Adipocyte (in vitro differentiated cells): ENCODE measurements around the gene CENPT.
"Not testable (repeated sequence)": the region's sequence is repeated elsewhere in the genome, so short reads cannot be mapped to it uniquely, and the experiment has no call there.

Experiments
- DNase-seq: peaks from one replicate; pipeline ENCODE4 v3.0.0-alpha.2; 2015; ENCODE audit warnings: low read depth
- H3K27me3 ChIP-seq: replicated peaks from 2 replicates; pipeline ENCODE4 v1.7.0; 2013; ENCODE audit warnings: mild to moderate bottlenecking, low read length, moderate library complexity; ENCODE audit not compliant: control insufficient read depth, insufficient read depth
- H3K36me3 ChIP-seq: 2 replicates; pipeline ENCODE4 v1.7.0; 2013; ENCODE audit warnings: low read length, mild to moderate bottlenecking, moderate library complexity; ENCODE audit not compliant: control insufficient read depth, insufficient read depth, severe bottlenecking
- H3K4me1 ChIP-seq: 2 replicates; pipeline ENCODE4 v1.7.0; 2013; ENCODE audit warnings: mild to moderate bottlenecking, low read length, moderate library complexity; ENCODE audit not compliant: control insufficient read depth, insufficient read depth
- H3K4me3 ChIP-seq: 2 replicates; pipeline ENCODE4 v1.7.0; 2013; ENCODE audit warnings: mild to moderate bottlenecking, low read length, moderate library complexity
- H3K9ac ChIP-seq: 2 replicates; pipeline ENCODE4 v1.7.0; 2013; ENCODE audit warnings: mild to moderate bottlenecking, low read length, moderate library complexity
- H3K9me3 ChIP-seq: 2 replicates; pipeline ENCODE4 v1.7.0; 2013; ENCODE audit warnings: mild to moderate bottlenecking, low read length, moderate library complexity; ENCODE audit not compliant: control insufficient read depth

The CENPT gene

DNA sequence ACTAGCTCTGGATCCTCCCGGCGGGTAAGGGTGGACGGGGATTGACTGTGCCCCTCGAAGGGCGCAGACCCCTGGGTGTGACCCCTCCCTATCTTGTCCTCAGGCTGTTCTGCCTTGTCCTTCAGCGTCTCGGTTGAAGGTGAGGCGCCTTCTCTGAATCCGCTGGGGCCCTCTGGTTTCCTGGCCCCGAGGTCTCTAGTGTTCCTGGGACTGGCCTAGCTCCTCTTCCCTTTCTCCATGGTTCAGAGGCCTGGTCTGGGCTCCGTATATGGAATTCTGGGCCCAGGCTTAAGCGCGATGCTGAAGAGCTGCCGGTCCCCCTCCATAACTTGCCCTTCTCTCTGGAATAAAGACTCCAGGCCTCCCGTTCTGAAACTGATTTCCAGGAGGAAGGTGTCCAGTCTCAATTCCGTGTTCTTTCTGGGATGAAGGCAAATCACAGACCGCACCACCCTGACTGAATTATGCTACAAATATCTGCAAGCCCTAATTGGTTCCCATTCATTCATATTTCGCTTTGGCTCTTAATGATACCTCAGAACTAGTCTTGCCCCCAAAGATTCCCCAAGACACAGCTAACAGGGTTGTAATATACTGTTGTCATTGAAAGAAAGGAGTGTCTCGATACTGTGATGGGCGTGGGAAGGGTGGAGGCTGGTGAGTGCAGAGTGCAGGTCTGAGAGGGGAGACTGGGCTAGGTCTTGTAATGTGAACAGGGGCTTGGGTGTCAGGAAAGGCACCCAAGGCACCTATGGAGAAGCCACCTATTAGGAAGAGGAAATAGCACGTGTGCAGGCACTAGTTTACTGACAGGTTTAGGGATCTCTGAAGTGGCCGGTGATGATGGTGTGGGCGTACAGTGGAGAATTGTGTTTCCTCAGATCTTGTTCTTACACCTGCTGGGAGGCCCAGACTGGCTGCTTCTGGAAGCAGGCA lies 26.2 kb upstream of the CENPT start:
- peak; percentile 50 for DNase-seq
- Histone ChIP-seq H3K9ac (peak overlapping the region; percentile 95), H3K4me3 (peak overlapping the region; percentile 95), H3K4me1 (peaks cover 17% of the 10 kb centered on the region), H3K27me3 (no peaks in the 10 kb centered on the region), H3K9me3 (no peaks in the 10 kb centered on the region), H3K36me3 (peaks cover 49% of the 10 kb centered on the region)

DNA sequence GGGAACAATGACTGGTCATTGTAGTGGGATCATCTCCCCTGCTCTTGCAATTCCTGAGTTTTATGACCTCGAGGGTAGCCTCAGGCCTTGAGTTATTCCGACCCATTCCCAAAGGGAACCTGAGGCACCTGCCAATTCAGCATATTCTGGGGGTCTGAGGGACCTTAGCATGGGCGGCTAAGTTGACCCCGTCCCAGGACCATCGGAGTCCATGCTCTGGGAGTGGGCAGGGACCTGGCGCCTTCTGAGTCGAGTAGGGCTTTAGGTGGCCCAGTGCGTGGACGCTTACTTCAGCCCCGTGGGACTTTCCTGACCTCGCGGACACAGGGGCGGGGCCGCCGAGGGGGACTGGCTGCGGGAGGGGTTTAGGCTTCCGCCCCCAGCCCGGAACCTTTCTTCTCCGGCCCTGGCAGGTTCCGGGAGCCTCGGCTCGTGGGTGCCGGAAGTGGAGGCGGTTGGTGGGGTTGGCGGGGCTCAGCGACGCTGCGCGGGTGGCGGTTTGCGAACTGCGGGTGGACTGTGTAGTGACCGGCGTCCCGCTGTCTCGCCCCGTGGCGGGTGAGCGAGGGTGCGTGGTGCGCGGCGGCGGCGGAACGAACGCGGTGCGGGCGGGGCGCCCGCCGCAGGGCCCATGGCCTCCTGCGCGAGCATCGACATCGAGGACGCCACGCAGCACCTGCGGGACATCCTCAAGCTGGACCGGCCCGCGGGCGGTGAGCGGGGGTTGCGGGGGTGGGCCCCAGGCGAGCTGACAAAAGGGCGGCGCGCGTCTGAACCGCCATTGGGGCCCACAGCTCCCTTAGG lies 25.3 kb upstream of the CENPT start, which contains the start of gene EDC4:
TSS of gene EDC4 (plus strand) at position 422 of the 804 bp plus-strand sequence. CDS start at position 632, 210 bp downstream.
- H3K9me3 ChIP-seq, result no peaks in the 10 kb centered on the region
- H3K27me3 ChIP-seq, result no peaks in the 10 kb centered on the region
- H3K4me3 ChIP-seq, result peak within 1 kb of the TSS; percentile 95
- peak; percentile 92 for DNase-seq
- peak within 1 kb of the TSS; percentile 95 for H3K9ac ChIP-seq
- peaks cover 49% of the 10 kb centered on the region for H3K36me3 ChIP-seq
- peaks cover 21% of the 10 kb centered on the region for H3K4me1 ChIP-seq

DNA sequence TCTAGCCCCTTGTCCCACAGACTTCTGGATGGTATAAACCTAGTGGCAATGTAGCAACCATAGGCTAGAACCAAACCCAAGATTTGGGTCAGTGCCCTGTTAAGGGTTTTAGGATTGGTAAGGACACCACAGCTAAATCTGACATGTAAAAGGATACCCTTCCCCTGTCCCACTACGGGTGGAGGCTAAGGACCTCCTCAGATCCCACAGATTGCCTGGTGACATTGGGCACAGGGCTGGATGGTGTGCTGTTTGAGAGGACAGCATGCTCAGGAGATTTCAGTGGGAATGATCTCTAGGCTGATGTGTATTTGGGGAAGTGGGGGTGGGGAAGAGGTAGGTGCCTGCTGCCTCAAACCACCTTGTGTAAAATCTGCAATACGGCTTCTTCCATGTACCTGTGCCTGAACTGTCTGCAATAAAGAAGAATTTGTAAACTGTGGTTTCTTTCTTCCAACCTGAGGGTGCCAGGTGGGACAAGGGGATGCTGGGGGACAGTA lies 24.7 kb upstream of the CENPT start:
- peak overlapping the region; percentile 95 for H3K4me3 ChIP-seq
- no peaks in the 10 kb centered on the region for H3K27me3 ChIP-seq
- no peaks in the 10 kb centered on the region for H3K9me3 ChIP-seq
- H3K9ac ChIP-seq, result peak overlapping the region; percentile 95
- no peak for DNase-seq
- peaks cover 21% of the 10 kb centered on the region for H3K4me1 ChIP-seq
- peaks cover 48% of the 10 kb centered on the region for H3K36me3 ChIP-seq

DNA sequence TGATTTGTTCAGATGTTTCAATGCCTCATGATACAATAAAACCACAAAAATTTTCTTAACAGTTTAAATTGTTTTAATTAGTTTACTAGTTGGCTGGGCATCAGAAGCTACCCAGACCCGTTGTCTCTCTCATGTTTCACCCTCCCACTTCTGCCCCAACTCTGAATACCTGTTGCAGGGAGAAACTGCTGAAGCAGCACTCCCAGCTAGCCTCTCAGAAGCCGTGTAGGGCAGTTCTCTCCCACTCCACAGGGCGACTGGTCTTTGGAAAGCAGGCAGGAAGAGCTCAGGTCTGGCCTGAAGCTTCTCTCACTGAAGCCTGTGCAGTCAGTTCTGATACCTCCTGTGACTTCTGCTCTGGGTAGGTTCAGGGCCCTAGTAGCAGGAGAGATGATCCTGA lies 23.8 kb upstream of the CENPT start:
- H3K36me3 ChIP-seq, result peaks cover 44% of the 10 kb centered on the region
- no peaks in the 10 kb centered on the region for H3K9me3 ChIP-seq
- H3K4me3 ChIP-seq, result no peak overlapping the region
- H3K27me3 ChIP-seq, result no peaks in the 10 kb centered on the region
- H3K4me1 ChIP-seq, result peaks cover 21% of the 10 kb centered on the region
- H3K9ac ChIP-seq, result no peak overlapping the region
- no peak for DNase-seq

DNA sequence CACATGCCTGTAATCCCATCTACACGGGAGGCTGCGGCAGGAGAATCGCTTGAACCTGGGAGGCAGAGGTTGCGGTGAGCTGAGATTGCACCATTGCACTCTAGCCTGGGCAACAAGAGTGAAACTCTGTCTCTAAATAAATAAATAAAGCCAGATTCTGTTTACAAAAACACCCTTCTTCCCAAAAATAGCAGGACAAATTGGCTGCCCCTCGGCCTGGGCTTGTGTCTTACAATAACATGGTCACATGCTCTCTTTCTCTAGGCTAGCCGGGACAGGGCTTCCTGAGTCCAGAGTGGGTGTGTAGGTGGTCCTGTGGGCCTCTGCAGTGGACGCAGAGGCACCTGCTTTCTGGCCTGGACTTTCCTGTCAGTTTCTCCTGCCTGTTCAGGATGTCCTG lies 22.2 kb upstream of the CENPT start:
- no peak for DNase-seq
- H3K4me1 ChIP-seq, result peaks cover 26% of the 10 kb centered on the region
- H3K9me3 ChIP-seq, result no peaks in the 10 kb centered on the region
- H3K4me3 ChIP-seq, result no peak overlapping the region
- peaks cover 50% of the 10 kb centered on the region for H3K36me3 ChIP-seq
- no peak overlapping the region for H3K9ac ChIP-seq
- no peaks in the 10 kb centered on the region for H3K27me3 ChIP-seq

DNA sequence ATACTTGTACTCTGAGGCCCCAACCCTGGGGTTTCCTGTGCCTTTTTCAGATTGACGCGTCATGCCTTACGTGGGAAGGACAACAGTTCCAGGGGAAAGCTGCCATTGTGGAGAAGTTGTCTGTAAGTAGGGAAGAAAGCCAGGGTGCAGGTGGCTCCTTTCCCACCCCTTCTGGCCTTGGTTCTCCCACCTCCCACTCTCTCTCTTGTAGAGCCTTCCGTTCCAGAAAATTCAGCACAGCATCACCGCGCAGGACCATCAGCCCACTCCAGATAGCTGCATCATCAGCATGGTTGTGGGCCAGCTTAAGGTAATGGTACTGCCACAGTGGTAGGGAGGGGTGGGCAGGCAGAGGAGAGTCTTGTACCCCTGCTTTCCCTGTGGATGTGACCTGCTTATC lies 20.8 kb upstream of the CENPT start:
- H3K4me1 ChIP-seq, result peaks cover 27% of the 10 kb centered on the region
- DNase-seq, result no peak
- no peak overlapping the region for H3K4me3 ChIP-seq
- no peaks in the 10 kb centered on the region for H3K9me3 ChIP-seq
- H3K27me3 ChIP-seq, result no peaks in the 10 kb centered on the region
- H3K36me3 ChIP-seq, result peaks cover 50% of the 10 kb centered on the region
- H3K9ac ChIP-seq, result no peak overlapping the region

DNA sequence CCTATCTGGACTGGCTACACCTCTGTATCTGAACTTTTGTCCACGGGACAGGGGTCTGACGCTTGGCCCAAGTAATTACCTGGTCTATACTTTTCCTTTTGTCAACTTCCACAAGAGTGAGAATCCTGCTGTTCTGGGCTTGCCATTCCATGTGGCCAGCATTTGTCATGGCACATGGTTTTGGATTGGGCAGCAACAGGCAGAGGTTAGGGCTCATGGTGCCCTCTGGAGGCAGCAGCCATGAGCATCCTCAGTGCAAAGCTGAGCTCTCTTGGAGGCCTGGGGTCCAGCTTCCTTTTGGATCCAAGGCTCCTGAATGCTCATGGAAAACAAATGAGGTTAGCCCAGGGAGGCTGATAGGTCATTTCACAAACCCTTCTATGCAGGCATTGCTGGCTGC lies 17.8 kb upstream of the CENPT start:
- Histone ChIP-seq H3K36me3 (peaks cover 31% of the 10 kb centered on the region), H3K27me3 (no peaks in the 10 kb centered on the region)
- peak; percentile 36 for DNase-seq

DNA sequence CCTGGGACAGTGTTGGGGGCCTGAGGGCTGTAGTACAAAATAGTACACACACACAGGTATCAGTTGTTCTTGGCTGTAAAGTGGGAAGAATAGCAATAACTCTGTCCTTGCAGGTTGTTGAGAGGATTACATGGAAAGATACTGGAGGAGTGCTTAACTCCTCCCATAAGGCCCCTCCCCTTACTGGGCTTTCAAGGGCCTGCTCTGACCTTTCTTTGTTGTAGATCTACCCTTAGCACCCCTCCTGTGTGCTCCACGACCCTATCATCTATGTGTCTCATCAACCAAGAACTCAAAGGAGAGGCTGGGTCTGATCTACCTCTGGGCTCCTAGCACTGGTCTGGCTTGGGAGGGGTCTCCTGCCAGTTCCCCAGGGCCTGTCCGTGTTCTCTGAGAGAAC lies 17.1 kb upstream of the CENPT start:
- Histone ChIP-seq H3K4me1 (peaks cover 54% of the 10 kb centered on the region), H3K9me3 (no peaks in the 10 kb centered on the region), H3K36me3 (peaks cover 24% of the 10 kb centered on the region), H3K27me3 (no peaks in the 10 kb centered on the region), H3K9ac (no peak overlapping the region), H3K4me3 (no peak overlapping the region)
- DNase-seq, result no peak

More for the DNA sequence above, 17.8 kb upstream of the CENPT start:
- Histone ChIP-seq H3K9ac (no peak overlapping the region), H3K4me3 (no peak overlapping the region), H3K9me3 (no peaks in the 10 kb centered on the region), H3K4me1 (peaks cover 53% of the 10 kb centered on the region)

DNA sequence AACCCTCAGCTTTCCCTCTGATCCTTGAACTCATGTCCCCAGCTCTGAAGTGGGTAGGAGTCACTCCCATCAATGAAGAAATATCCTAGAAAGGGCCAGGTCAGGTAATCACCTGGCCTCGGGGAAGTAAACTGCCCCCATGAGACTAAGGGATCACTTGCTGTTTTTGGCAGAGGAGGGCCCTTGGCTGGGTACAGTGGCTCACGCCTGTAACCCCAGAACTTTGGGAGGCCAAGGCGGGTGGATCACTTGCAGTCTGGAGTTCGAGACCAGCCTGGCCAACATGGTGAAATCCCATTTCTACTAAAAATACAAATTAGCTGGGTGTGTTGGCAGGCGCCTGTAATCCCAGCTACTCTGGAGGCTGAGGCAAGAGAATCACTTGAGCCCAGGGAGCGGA lies 16.6 kb upstream of the CENPT start:
- H3K9me3 ChIP-seq, DNase-seq, H3K27me3 ChIP-seq: not testable (repeated sequence)
- Histone ChIP-seq H3K4me3 (peak overlapping the region; percentile 66), H3K9ac (peak overlapping the region; percentile 76), H3K4me1 (peaks cover 54% of the 10 kb centered on the region), H3K36me3 (peaks cover 24% of the 10 kb centered on the region)

DNA sequence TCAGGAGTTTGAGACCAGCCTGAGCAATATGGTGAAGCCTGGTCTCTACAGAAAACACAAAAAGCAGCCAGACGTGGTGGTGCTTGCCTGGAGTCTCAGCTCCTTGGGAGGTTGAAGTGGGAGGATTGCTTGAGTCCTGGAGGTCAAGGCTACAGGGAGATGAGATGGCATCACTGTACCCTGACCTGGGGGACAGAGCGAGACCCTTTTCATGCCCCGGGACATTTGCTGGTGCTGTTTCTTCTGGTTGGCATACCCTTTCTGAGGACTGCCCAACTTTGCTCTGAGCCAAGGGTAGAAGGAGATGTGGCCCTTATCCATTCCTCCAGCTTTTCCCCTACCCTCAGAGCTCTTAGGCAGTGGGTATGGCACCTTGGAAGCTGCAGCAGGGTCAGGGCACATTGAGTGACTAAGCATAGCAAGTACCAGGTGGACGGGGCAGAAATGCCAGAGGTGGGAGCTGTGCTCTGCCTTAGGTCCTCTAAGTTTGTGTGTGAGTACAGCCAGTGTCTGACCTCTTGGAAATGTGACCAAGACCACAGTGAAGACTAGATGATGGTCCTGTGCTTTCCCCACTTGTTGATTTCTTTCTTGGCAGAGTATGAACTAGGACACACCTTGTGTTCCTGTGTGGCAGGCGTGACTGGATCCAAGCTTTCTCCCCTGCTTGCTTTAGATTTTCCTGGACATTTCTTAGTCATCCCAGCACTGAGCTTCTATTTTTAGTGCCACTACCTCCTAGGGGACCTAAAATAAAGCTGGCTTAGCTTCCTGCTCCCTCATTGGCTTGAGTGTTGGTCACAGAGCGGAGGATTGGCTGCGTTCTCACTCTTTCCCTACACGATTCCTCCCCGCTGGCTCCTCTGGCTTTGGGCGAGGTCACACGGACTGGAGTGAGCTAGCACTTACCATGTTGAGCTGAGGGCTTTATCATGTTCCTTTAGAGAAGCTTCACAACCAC lies 15.4 kb upstream of the CENPT start:
- Histone ChIP-seq H3K4me3 (peak overlapping the region; percentile 71), H3K27me3 (no peaks in the 10 kb centered on the region), H3K4me1 (peaks cover 59% of the 10 kb centered on the region), H3K9ac (peak overlapping the region; percentile 76), H3K9me3 (no peaks in the 10 kb centered on the region), H3K36me3 (peaks cover 14% of the 10 kb centered on the region)
- DNase-seq, result peak; percentile 19
